GM03348 (cell line): ENCODE data around the gene ZBTB43.

Source experiments
- DNase-seq: peaks from one replicate; pipeline ENCODE4 v3.0.0; 2012; ENCODE audit warnings: low spot score

The ZBTB43 gene

GRCh38 chr9:126859111-126859510, 54.3 kb downstream of the ZBTB43 start:
- DNase-seq, result no peak

GRCh38 chr9:126860077-126860756, 55.4 kb downstream of the ZBTB43 start, which contains the start of gene ZBTB34:
TSS of gene ZBTB34 (plus strand) at chr9:126860639. CDS start at chr9:126879400, 18,761 bp downstream.
- DNase-seq, result peak; percentile 92

- DNase-seq, result peak; percentile 51
Measured at GRCh38 chr9:126860757-126861466, 56.1 kb downstream of the ZBTB43 start.

- DNase-seq, result peak; percentile 24
Measured at GRCh38 chr9:126861707-126862103, 56.9 kb downstream of the ZBTB43 start.

- DNase-seq, result no peak
Measured at GRCh38 chr9:126862104-126862761, 57.4 kb downstream of the ZBTB43 start.

- no peak for DNase-seq
Measured at GRCh38 chr9:126864771-126865170, 59.9 kb downstream of the ZBTB43 start.

- no peak for DNase-seq
Measured at GRCh38 chr9:126869368-126869767, 64.5 kb downstream of the ZBTB43 start.

- no peak for DNase-seq
Measured at GRCh38 chr9:126872516-126872915, 67.7 kb downstream of the ZBTB43 start.

- DNase-seq, result no peak
Measured at GRCh38 chr9:126874546-126875314, 69.9 kb downstream of the ZBTB43 start.

- DNase-seq, result no peak
Measured at GRCh38 chr9:126875756-126876510, 71.1 kb downstream of the ZBTB43 start.

- no peak for DNase-seq
Measured at GRCh38 chr9:126876531-126876930, 71.7 kb downstream of the ZBTB43 start.

- DNase-seq, result no peak
Measured at GRCh38 chr9:126877418-126877817, 72.6 kb downstream of the ZBTB43 start.

GRCh38 chr9:126879288-126879687, 74.4 kb downstream of the ZBTB43 start:
- no peak for DNase-seq

GRCh38 chr9:126880226-126880946, 75.5 kb downstream of the ZBTB43 start:
- DNase-seq, result no peak

GRCh38 chr9:126880947-126881332, 76.1 kb downstream of the ZBTB43 start:
- DNase-seq, result no peak

- DNase-seq, result no peak
Measured at GRCh38 chr9:126882746-126883145, 77.9 kb downstream of the ZBTB43 start.

- no peak for DNase-seq
Measured at GRCh38 chr9:126883636-126884035, 78.8 kb downstream of the ZBTB43 start.

- no peak for DNase-seq
Measured at GRCh38 chr9:126885131-126885641, 80.3 kb downstream of the ZBTB43 start.

GRCh38 chr9:126886034-126886822, 81.4 kb downstream of the ZBTB43 start:
- DNase-seq, result no peak

- DNase-seq, result no peak
Measured at GRCh38 chr9:126886897-126887296, 82.1 kb downstream of the ZBTB43 start.
